ENCODE measurements around the gene RD3L. TPM values are rescaled to one million over a fixed set of nuclear protein-coding genes. Genes with fewer than 3 reads are reported as not detected.

Gene RD3L
- polyA plus RNA-seq (2013, experiment 1 of 2; ENCODE audit: insufficient read length): not detected
- not detected for polyA plus RNA-seq (2013, experiment 2 of 2; ENCODE audit: insufficient read length)

DNA sequence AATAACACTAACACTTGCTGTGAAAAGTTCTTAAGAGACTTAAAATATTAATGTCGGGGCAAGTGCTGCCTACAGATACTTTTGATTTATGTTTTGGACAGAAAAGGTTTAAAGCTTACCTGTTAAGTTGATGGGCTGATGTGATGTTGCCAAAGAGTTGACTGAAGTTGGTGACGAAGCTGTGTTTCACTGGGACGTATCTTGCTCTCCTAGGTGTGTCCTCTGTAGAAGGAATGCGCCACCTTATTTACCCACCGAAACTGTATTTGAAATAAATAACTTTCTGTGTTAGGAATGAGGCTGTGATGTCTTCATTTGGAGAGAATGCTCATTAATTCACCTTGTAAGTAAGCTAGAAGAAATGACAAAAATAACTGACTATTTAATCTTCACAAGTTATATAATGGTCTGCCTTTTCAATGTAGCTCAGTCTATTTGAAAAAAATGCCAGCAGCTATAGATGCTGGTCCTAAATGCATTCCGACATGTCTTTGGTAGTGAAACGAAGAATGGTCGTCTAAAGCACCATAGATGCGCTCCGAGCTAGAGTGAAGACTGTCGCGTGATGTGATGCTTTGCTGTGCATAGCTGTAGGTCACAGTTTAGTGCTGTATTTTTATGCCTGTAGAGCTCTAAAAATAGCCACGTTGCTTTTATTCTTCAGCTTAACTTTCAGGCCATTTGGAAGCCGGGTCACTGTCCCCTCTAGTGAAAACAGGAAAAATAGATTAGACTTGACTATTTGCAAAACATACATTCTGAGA, at the start of gene RD3L:
Gene RD3L (minus strand): TSS at position 557 of the 764 bp plus-strand sequence. CDS start 834 bp downstream, outside the sequence.
- no peak for DNase-seq

DNA sequence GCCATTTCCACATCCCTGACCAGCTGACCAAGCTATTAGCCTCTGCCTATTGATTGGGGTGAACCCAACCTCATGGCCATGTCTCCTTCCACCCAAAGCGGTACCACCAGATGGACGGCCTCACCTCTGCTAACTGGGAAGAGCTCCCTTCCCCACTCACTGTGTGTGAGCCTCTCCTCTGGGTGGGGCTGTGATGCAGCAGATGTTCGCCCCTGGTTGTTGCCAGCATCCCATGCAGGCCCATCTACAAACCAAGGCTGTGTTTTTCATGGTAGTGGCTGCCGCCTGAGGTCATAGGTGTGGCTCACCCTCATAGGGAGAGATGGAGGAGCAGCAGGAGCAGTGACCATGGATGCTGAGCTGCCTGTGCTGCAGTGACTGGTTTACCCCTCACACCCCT, 47.6 kb upstream of the RD3L start:
- no peak for DNase-seq

DNA sequence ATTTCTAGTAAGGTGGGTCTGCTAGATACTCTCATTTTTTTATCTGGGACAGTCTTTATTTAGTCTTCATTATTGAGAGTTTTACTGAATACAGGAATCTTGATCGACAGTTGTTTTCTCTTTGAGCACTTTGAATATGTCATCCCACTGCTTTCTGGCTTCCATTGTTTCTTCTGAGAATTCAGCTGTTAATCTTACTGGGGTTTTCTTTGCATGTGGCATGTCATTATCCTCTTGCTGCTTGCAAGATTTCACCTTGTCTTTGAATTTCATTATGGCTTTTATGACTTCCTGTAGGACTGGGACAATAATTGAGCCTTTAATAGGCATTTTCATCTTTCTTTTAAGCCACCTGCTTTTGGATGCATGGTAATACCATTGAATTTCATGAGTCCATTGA, 46.7 kb upstream of the RD3L start:
- DNase-seq: no peak

DNA sequence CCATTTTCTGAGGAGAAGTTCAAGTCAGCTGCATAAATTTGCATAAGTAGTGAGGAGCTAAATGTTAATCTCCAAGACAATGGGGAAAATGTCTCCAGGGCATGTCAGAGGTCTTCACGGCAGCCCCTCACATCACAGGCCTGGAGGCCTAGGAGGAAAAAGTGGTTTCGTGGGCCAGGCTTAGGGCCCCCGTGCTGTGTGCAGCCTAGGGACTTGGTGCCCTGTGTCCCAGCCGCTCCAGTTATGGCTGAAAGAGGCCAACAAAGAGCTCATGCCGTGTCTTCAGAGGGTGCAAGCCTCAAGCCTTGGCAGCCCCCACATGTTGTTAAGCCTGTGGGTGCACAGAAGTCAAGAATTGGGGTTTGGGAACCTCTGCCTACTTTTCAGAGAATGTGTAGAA, 41.9 kb upstream of the RD3L start:
- no peak for DNase-seq

DNA sequence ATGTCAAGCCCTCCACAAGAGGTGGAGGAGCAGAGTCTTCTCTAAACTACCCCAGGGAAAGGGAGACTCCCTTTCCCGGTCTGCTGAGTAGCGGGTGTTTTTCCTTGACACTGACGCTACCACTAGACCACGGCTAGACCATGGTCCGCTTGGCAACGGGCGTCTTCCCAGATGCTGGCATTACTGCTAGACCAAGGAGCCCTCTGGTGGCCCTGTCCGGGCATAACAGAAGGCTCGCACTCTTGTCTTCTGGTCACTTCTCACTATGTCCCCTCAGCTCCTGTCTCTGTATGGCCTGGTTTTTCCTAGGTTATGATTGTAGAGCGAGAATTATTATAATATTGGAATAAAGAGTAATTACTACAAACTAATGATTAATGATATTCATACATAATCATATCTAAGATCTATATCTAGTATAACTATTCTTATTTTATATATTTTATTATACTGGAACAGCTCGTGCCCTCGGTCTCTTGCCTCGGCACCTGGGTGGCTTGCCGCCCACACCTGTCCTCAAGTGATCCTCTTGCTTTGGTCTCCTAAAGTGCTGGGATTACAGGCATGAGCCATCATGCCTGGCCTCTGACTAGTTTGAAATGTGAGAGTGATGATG, 38.4 kb upstream of the RD3L start:
- peak; percentile 10 for DNase-seq

DNA sequence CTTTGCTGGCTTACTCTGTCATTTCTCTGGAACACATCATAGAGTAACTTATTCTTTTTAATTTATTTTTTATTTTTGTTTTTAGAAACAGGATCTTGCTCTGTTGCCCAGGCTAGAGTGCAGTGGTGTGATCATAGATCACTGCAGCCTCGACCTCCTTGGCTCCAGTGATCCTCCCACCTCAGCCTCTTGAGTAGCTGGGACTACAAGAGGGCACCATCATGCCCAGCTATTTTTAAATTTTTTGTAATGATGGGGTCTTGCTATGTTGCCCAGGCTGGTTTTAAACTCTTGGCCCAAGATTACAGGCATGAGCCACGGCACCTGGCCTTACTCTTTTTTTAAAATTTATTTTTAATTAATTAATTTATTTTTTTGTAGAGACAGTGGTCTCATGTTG, 32.2 kb upstream of the RD3L start:
- DNase-seq: no peak

DNA sequence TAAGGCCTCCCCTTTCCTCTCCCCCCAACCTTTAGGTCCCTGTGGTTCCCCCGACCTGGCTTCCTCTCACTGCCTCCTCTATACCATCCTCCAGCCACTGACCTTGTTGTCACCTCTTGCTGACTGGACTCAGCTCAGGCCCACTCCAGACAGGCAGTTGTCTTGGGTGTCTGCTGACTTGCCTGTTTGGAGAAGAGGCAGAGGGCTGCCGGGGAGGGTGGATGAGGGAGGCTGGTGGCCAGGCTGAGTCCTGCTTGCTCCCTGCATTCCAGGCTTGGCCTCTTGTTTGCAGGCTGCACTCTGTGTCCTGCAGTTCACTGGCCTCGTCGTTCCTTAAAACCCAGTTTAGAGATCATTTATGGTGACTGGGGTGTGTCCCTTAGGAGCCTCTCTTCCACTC, 31.0 kb upstream of the RD3L start:
- DNase-seq: no peak

DNA sequence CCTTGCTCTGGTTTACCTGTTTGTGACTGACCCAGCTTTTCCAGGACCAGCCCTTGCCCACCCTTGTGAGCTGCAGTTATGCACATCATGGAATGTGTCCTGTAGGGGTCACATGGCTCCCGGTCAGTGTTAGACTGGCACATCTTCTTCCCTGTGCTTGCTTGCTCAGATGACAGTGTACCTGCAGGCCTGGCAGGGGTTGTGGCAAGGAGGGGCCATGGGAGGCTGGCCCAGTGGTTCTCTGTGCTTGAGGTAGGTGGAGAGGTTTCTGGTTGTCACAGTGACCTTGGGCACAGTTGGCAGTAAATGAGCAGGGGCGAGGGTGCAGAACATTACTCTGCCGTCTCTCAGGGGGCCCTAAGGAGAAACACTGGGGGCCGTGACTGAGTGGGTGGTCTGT, 27.6 kb upstream of the RD3L start:
- no peak for DNase-seq

DNA sequence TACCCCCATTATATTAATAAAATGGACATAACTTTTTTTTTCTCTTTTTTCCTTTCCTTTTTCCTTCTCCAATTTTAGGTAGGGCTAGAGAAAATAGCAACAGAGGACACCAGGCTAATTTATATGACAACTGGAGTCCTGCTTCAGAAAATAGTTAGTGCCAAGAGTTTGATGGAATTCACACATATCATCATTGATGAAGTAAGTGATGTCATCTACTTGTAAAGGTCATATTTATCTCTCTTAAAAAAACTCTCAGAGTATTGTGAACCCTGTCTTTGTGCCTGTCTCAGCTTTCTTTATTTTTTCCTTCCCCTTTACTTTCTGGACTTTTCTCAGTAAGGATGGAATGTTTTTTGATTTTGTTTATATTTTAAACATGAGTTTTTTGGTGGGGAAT, 24.3 kb upstream of the RD3L start:
- no peak for DNase-seq

DNA sequence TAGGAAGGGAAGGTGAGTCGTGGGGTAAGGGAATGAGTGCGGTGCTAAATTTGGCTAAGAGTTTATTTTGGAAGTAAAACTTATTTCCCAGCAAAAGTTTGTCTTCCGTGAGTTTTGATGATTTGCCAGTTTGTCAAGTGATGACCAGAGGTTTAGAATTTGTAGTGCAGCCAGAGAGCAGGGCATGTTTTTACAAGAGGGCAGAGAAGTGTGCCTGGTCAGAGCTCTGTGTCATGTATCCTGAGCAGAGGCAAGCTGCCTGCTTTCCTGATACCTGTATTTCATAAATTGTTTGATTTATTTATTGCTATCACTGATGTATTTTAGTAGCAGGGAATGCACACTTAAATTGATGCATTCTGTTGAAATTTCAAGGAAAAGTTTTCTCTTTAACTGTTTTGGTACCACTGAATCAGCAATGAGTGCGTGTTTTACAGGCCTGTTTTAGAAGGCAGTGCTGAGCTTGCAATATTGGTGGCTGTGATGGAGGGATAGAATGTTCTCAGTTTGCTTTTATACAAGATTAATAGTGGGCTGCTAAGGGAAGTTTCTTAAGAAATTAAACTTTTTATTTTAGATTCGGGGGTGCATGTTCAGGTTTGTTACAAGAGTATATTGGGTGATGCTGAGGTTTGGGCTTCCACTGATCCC, 19.7 kb upstream of the RD3L start:
- no peak for DNase-seq

DNA sequence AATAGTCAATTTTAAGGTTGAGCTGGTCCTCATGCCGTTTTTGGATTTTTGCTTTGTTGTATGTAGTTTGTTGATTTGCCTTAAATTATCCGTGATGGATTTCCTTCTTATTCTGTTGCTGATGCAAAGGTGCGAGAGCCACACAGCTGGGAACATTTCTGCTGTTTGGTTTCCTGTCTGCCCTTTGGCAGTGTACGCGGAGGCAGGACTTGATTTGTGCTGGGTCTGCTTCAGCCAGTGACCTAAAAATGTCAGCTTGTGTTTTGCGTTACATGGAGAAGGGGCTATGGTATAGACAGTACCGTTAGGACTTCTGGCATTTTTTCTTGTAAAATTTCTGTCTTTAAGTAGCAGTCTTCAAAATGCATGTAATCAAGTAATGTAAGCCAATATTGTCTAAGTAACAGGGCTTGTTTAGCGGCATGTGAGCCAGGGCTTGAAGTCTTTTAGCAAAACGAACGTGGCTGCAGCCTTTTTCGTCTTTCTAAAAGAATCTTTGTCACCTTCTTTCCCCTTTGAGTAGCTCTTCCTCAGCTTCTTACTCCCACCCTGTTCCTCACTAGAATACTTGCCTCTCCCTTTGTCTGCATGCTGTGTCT, 18.2 kb upstream of the RD3L start:
- no peak for DNase-seq

DNA sequence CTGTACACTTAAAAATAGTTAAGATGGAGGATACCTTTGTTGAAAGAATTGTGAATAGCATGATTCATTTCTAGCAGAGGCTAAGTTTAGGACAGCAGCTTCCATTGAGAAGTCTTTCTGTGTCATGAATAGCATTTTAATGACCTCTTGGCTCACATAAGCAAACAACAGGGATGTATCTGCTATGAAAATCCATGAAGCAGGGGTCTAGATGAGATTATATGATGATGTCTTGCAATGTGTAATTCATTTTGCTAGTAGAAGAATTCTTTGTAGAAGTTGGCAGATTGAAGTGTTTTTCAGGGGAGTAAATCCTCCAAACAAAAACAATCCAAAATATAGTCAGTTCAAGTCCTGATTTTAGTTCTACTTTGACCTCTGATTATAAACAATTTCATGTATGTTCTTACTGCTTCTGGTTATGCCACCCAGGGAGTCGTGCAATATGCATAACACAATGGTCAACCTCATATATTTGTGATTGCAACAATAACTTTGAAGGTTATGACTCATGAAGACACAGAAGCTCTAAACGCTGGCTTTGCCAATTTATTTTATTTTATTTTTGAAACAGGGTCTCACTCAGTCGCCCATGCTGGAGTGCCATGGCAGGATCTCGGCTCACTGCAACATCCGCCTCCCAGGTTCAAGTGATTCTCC, 6.9 kb upstream of the RD3L start:
- DNase-seq: no peak

DNA sequence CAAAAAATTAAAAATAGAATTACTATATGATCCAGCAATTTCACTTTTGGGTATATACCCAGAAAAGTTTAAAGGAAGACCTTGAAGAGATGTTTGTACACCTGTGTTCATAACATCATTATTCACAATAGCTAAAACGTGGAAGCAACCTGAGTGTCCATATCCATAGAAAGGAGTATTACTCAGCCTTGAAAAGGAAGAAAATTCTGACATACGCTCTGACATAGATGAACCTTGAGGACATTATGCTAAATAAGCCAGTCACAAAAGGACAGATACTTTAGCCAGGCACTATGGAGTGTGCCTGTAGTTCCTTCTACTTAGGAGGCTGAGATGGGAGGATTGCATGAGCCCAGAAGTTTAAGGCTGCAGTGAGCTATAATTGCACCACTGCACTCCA, 6.1 kb upstream of the RD3L start:
- DNase-seq: no peak

DNA sequence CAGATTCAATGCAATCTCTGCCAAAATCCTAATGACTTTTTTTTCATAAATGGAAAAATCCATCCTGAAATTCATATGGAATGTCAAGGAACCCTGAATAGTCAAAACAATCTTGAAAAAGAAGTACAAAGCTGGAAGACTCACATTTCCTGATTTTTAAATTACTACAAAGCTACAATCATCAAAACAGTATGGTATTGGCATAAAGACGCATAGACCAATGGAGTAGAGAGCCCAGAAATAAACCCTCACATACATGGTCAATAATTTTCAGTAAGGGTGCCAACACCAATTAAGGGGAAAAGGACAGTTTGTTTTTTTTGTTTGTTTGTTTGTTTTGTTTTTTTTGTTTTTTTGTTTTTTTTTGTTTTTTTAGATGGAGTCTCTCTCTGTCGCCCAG, 4.6 kb upstream of the RD3L start:
- no peak for DNase-seq

DNA sequence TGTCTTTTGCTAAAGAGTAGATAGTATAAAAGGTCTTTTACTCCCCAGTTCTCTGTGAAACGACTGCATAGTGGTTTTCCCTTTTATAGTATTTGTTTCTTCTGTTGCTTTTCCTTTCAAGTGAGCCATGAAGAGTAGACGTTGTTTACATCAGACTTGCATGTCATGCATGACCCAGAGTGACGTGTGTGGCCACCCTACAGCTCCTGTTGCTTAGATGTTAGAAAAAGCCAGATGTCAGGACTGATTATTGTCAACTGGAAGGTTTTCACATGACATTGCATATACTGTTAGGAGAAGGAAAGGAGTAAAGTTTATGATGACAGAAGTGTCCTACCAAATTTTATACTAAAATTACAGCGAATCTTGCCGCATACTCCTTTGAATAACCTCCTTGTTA, 1.3 kb upstream of the RD3L start:
- no peak for DNase-seq

DNA sequence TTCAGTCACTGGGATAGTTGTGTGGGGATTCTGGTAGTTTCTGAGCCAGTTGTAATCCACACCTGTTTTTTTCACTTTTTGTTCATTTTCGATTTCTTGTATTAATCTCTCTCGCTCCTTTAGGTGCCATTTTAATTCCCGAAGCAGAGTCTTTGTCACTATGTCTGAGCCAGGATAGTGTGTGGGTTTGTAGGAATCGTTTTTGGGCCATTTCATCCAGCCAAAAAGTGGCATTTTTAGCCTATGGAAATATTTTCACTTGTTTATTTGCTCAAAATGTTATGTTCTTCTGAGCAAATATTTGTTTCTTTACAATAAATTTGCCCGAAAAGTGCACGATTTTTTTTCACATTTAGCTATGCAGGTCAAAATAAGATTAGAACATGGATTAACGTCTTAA, 867 bp downstream of the RD3L start:
- no peak for DNase-seq

DNA sequence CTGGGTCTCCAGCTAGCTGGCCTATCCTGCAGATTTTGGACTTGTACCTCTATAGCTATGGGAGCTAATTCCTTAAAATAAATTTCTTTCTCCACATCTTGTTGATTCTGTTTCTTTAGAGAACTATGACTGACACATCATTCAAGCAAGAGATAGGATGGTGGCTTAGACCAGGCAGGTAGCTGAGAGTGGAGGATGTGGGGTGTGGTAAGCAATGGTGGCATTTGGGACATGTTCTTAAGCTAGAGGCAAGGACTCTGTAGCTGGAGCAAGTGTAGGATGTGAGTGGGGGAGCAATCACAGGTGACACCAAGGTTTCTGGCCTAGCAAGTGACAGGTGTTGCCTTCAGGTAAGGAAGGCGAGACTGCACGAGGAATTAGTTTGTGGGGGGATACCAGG, 7.2 kb downstream of the RD3L start:
- DNase-seq: no peak

DNA sequence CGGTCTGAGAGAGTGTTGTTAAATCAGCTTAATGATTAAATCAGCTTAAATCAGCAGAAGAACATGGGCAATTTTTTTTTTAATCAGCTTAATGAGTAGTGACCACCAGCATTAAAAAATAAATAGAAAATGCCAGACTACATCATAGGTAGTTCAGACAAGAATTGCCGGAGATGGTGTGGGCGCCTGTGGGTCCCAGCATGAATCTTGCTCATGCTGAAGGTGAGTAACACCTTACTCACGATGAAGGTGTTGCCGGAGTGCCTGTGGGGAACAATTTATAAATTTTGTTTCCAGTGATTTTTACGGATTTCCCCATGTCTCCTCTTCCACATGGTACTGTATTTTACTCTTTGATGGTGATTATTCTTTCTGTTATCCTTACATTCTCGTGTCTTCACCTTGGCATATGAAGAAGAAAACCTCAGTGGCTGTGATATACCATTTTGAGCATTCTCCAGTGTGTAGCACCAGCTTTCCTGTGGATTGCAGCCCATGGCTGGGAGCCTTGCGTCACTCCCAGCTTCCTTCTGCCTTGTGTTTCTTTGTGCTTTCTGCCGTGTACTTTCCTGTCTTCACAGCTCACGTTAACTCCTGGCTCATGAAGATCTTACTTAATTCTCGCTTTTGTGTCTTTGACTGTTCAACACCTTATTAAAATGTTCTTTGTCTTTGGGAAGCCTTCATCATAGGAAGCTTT, 9.4 kb downstream of the RD3L start:
- DNase-seq: no peak

DNA sequence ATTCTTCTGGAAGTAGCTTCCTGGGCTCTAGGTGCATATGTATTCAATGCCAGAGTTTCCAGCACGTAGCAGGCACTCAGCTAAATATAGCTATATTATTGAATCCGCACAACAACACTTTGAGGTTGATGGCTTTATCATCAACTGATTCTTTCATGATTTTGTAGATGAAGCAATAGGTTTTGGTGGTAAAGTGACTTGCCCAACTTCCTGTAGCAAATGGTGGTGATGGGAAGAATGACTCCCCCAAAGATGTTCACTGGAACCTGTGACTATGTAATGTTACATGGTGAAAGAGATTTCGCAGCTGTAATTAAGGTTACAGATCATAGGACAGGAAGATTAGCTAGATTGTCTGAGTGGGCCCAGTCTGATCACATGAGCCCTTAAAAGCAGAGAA, 10.9 kb downstream of the RD3L start:
- DNase-seq: no peak

DNA sequence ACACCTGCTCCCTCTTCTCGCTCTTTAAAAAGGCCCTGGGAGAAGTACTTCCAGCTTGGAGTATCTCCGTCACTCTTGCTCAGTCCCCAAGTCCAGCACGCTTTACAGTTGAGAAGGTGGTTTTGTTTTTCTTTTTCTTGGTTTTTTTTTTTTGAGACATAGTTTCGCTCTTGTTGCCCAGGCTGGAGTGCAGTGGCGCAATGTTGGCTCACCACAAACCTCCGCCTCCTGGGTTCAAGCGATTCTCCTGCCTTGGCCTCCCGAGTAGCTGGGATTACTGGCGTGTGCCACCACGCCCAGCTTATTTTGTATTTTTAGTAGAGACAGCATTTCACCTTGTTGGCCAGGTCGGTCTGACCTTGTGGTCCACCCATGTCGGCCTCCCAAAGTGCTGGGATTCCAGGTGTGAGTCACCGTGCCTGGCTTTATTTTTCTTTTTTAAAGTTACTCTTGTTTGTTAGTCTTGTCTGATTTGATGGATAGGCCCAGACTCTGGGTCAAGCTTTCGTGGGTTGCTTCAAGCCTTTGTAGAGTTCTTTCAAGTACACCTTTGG, 12.2 kb downstream of the RD3L start:
- DNase-seq: no peak

DNA sequence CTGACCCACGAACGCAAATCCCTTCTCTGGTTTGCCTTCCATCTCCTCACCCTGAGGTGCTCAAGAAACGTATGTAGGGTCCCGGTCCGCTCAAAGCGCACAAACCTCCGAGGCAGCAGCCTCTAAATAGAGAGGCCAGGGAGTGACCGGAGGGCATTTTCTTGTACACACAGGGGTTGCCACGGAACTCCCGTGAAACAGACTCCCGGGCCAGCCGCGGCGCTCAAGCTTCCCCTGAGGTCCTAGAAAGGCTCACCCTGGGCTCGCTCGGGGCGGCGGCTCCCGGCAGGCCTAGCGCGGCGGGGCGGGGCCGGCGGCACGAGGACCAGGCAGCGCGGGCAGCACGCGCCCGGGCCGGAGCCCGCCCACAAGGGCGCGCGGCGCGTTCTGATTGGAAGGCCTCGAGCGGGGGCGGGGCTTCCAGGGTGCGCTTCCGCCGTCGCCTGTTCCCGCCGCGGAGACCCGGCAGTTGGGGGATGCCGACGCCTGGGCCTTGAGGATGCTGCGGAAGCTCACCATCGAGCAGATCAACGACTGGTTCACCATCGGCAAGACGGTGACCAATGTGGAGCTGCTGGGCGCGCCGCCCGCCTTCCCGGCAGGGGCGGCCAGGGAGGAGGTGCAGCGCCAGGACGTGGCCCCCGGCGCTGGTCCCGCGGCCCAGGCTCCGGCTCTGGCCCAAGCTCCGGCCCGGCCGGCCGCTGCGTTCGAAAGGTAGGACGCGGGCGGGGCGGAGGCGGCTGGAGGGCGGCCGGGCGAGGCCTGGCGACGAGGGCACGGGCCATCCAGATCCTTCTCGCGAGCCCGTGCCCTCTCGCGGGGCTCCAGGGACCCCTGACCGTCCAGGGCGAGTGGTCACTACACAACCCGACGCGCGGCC, 14.1 kb downstream of the RD3L start, which contains the start of gene TDRD9:
Gene TDRD9 (plus strand): TSS at position 446 of the 880 bp plus-strand sequence. CDS start 54 bp downstream, at position 500.
- DNase-seq: peak; percentile 9

All from fibroblast of skin of scalp (primary cell).